ENCODE data around the gene FSTL4. TPM values are rescaled to one million over a fixed set of nuclear protein-coding genes. Genes with fewer than 3 reads are reported as not detected.

FSTL4 gene
- total and polyA plus RNA-seq, 2 experiments from 2014 or later: 0.47 to 0.74 TPM

GRCh38 chr5:133415506-133415905, 196.8 kb downstream of the FSTL4 start:
- no peak overlapping the region for H2AFZ ChIP-seq
- no peaks in the 10 kb centered on the region for H3K79me2 ChIP-seq
- WGBS (ENCODE audit: low lambda C conversion rate, missing lambda C conversion rate): 93% methylated on average over 5 of the region's 5 CpGs
- H3K27ac ChIP-seq: no peak overlapping the region
- no peak overlapping the region for H3K4me2 ChIP-seq
- no peaks in the 10 kb centered on the region for H3K9me3 ChIP-seq (ENCODE audit: low read depth)
- no peak for DNase-seq (ENCODE audit: low spot score)
- TF ChIP-seq EZH2phosphoT487 (IDR thresholded peaks at IDR 0.05; ENCODE audit: low read depth, severe bottlenecking, unreplicated experiment): no peak
- no peak for TF ChIP-seq EZH2 (IDR thresholded peaks at IDR 0.05; ENCODE audit: borderline replicate concordance)
- no peak for TF ChIP-seq CTCF (IDR thresholded peaks at IDR 0.05; ENCODE audit: poor library complexity)
- H3K4me1 ChIP-seq (ENCODE audit: insufficient read depth): no peaks in the 10 kb centered on the region
- H3K27me3 ChIP-seq: peaks cover 2% of the 10 kb centered on the region
- H3K4me3 ChIP-seq: no peak overlapping the region
- H3K9me2 ChIP-seq (replicated peaks; ENCODE audit: insufficient read depth): no peaks in the 10 kb centered on the region
- no peaks in the 10 kb centered on the region for H4K20me1 ChIP-seq (ENCODE audit: insufficient read depth, poor library complexity, severe bottlenecking)
- no peaks in the 10 kb centered on the region for H3K36me3 ChIP-seq (replicated peaks; ENCODE audit: insufficient read depth, low read depth)

- 84% methylated on average over 2 of the region's 2 CpGs for WGBS (ENCODE audit: low lambda C conversion rate, missing lambda C conversion rate)
- H3K27ac ChIP-seq: no peak overlapping the region
These were observed 199.7 kb downstream of the FSTL4 start for GRCh38 chr5:133412661-133413060.

GRCh38 chr5:133410335-133410828, 202.0 kb downstream of the FSTL4 start:
- DNase-seq (ENCODE audit: low spot score): no peak

More at GRCh38 chr5:133412661-133413060, 199.7 kb downstream of the FSTL4 start:
- H3K4me1 ChIP-seq (ENCODE audit: insufficient read depth): no peaks in the 10 kb centered on the region
- H3K9me2 ChIP-seq (replicated peaks; ENCODE audit: insufficient read depth): no peaks in the 10 kb centered on the region
- no peak overlapping the region for H3K4me2 ChIP-seq
- H2AFZ ChIP-seq: no peak overlapping the region
- no peak for DNase-seq (ENCODE audit: low spot score)
- H3K79me2 ChIP-seq: no peaks in the 10 kb centered on the region
- TF ChIP-seq EZH2 (IDR thresholded peaks at IDR 0.05; ENCODE audit: borderline replicate concordance) (no peak), CTCF (IDR thresholded peaks at IDR 0.05; ENCODE audit: poor library complexity) (no peak), EZH2phosphoT487 (IDR thresholded peaks at IDR 0.05; ENCODE audit: low read depth, severe bottlenecking, unreplicated experiment) (no peak)
- H3K9me3 ChIP-seq (ENCODE audit: low read depth): no peaks in the 10 kb centered on the region
- H3K36me3 ChIP-seq (replicated peaks; ENCODE audit: insufficient read depth, low read depth): no peaks in the 10 kb centered on the region
- H3K4me3 ChIP-seq: no peak overlapping the region
- peaks cover 2% of the 10 kb centered on the region for H3K27me3 ChIP-seq
- no peaks in the 10 kb centered on the region for H4K20me1 ChIP-seq (ENCODE audit: insufficient read depth, poor library complexity, severe bottlenecking)

More at GRCh38 chr5:133410335-133410828, 202.0 kb downstream of the FSTL4 start:
- Histone ChIP-seq H3K4me3 (no peak overlapping the region), H4K20me1 (ENCODE audit: insufficient read depth, poor library complexity, severe bottlenecking) (no peaks in the 10 kb centered on the region), H2AFZ (no peak overlapping the region), H3K9me2 (replicated peaks; ENCODE audit: insufficient read depth) (no peaks in the 10 kb centered on the region), H3K27ac (no peak overlapping the region), H3K4me1 (ENCODE audit: insufficient read depth) (no peaks in the 10 kb centered on the region), H3K79me2 (no peaks in the 10 kb centered on the region), H3K27me3 (peaks cover 2% of the 10 kb centered on the region), H3K36me3 (replicated peaks; ENCODE audit: insufficient read depth, low read depth) (no peaks in the 10 kb centered on the region), H3K9me3 (ENCODE audit: low read depth) (no peaks in the 10 kb centered on the region), H3K4me2 (no peak overlapping the region)
- TF ChIP-seq EZH2phosphoT487 (IDR thresholded peaks at IDR 0.05; ENCODE audit: low read depth, severe bottlenecking, unreplicated experiment) (no peak), CTCF (IDR thresholded peaks at IDR 0.05; ENCODE audit: poor library complexity) (no peak), EZH2 (IDR thresholded peaks at IDR 0.05; ENCODE audit: borderline replicate concordance) (no peak)
- 92% methylated on average over 12 of the region's 12 CpGs for WGBS (ENCODE audit: low lambda C conversion rate, missing lambda C conversion rate)
